ENCODE measurements around the gene TBC1D20.
"Not testable (repeated sequence)": the region's sequence is repeated elsewhere in the genome, so short reads cannot be mapped to it uniquely, and the experiment has no call there.

DNA sequence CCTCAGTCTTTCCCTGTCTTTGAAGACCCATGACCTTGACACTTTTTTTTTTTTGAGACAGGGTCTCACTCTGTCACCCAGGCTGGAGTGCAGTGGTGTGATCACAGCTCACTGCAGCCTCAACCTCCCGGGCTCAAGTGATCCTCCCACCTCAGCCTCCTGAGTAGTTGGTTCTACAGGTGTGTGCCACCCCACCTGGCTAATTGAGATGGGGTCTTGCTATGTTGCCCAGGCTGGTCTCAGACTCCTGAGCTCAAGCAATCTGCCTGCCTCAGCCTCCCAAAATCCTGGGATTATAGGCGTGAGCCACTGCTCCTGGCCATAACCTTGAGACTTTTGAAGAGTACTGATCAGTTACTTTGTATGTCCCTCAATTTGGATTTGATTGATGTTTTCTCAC is 69.0 kb downstream of the TBC1D20 start:
- TF ChIP-seq, protein P1, sequence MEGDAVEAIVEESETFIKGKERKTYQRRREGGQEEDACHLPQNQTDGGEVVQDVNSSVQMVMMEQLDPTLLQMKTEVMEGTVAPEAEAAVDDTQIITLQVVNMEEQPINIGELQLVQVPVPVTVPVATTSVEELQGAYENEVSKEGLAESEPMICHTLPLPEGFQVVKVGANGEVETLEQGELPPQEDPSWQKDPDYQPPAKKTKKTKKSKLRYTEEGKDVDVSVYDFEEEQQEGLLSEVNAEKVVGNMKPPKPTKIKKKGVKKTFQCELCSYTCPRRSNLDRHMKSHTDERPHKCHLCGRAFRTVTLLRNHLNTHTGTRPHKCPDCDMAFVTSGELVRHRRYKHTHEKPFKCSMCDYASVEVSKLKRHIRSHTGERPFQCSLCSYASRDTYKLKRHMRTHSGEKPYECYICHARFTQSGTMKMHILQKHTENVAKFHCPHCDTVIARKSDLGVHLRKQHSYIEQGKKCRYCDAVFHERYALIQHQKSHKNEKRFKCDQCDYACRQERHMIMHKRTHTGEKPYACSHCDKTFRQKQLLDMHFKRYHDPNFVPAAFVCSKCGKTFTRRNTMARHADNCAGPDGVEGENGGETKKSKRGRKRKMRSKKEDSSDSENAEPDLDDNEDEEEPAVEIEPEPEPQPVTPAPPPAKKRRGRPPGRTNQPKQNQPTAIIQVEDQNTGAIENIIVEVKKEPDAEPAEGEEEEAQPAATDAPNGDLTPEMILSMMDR (IDR thresholded peaks at IDR 0.05), result not testable (repeated sequence)
- not testable (repeated sequence) for TF ChIP-seq POLR2A (IDR thresholded peaks at IDR 0.05)
